Stimulated activated CD8-positive, alpha-beta memory T cell treated with anti-CD3 and anti-CD28 coated beads, Interleukin-4, amount 100 ng/mL, for 24 hours (primary cell): Measurements from ENCODE around the gene HIP1.
"Not testable (repeated sequence)": the region's sequence is repeated elsewhere in the genome, so short reads cannot be mapped to it uniquely, and the experiment has no call there.

Experiments used
- DNase-seq: peaks from one replicate; pipeline ENCODE4 v3.0.0-alpha.2; 2020; ENCODE audit warnings: low read depth

Gene HIP1

GRCh38 chr7:75521727-75522126, 217.0 kb downstream of the HIP1 start:
- not testable (repeated sequence) for DNase-seq

GRCh38 chr7:75518842-75519241, 219.9 kb downstream of the HIP1 start:
- not testable (repeated sequence) for DNase-seq

GRCh38 chr7:75509033-75509432, 229.7 kb downstream of the HIP1 start:
- not testable (repeated sequence) for DNase-seq

GRCh38 chr7:75492020-75492419, 246.7 kb downstream of the HIP1 start, which contains the start of gene SPDYE5:
Gene SPDYE5, plus strand, starts transcription at chr7:75492320. Its CDS starts 1,728 bp downstream, at chr7:75494048.
- not testable (repeated sequence) for DNase-seq

- peak; percentile 86 for DNase-seq
Measured at GRCh38 chr7:75485979-75486643, 252.6 kb downstream of the HIP1 start, which contains the start of gene POM121C. Gene POM121C, minus strand, starts transcription at chr7:75486299. Its CDS starts 44,803 bp downstream, at chr7:75441496.

- DNase-seq, result not testable (repeated sequence)
Measured at GRCh38 chr7:75485355-75485978, 253.3 kb downstream of the HIP1 start.
